DOHH2 (cell line): ENCODE data around the gene PKDCC.

ENCODE experiments used
- H3F3A ChIP-seq: fragments of 200-600 bp; sonication (generic), shearing (Covaris generic); 2 replicates; pipeline ENCODE4 v1.6.0; 2016; ENCODE audit warnings: antibody characterized with exemption, mild to moderate bottlenecking; ENCODE audit not compliant: control insufficient read depth, insufficient read depth
- H3K27ac ChIP-seq: fragments of 200-600 bp; sonication (generic); 2 replicates; pipeline ENCODE4 v1.5.1; 2014; ENCODE audit warnings: low read depth, mild to moderate bottlenecking, low read length, moderate library complexity
- H3K27me3 ChIP-seq: fragments of 200-600 bp; sonication (generic); 2 replicates; pipeline ENCODE4 v1.6.1; 2014; ENCODE audit warnings: mild to moderate bottlenecking, low read length, mixed read lengths; ENCODE audit not compliant: control insufficient read depth
- H3K36me3 ChIP-seq: fragments of 200-600 bp; sonication (generic); 2 replicates; pipeline ENCODE4 v1.6.1; 2014; ENCODE audit warnings: mild to moderate bottlenecking, low read length, moderate library complexity, mixed read lengths; ENCODE audit not compliant: control insufficient read depth
- H3K4me1 ChIP-seq: fragments of 200-600 bp; sonication (generic); 2 replicates; pipeline ENCODE4 v1.6.1; 2014; ENCODE audit warnings: mild to moderate bottlenecking, low read length, mixed read lengths; ENCODE audit not compliant: control insufficient read depth
- H3K4me2 ChIP-seq: fragments of 200-600 bp; sonication (generic); 2 replicates; pipeline ENCODE4 v1.6.0; 2014; ENCODE audit warnings: mild to moderate bottlenecking, low read length, moderate library complexity
- H3K4me3 ChIP-seq: fragments of 200-600 bp; sonication (generic); 2 replicates; pipeline ENCODE4 v1.5.1; 2014; ENCODE audit warnings: mild to moderate bottlenecking, low read length, mixed read lengths
- H3K79me2 ChIP-seq: fragments of 200-600 bp; sonication (generic); 2 replicates; pipeline ENCODE4 v1.6.1; 2014; ENCODE audit warnings: mild to moderate bottlenecking, low read length, mixed read lengths; ENCODE audit not compliant: control insufficient read depth
- H3K9me2 ChIP-seq: fragments of 200-600 bp; sonication (generic); replicated peaks from 2 replicates; pipeline ENCODE4 v1.6.1; 2014; ENCODE audit warnings: mild to moderate bottlenecking, low read length, mixed read lengths; ENCODE audit not compliant: control insufficient read depth
- H3K9me3 ChIP-seq: fragments of 200-600 bp; sonication (generic); 2 replicates; pipeline ENCODE4 v1.6.1; 2014; ENCODE audit warnings: antibody characterized with exemption, low read length, mixed read lengths; ENCODE audit not compliant: control insufficient read depth, insufficient read depth
- H4K20me1 ChIP-seq: fragments of 200-600 bp; sonication (generic); 2 replicates; pipeline ENCODE4 v1.6.0; 2014; ENCODE audit warnings: low read depth, mild to moderate bottlenecking, antibody characterized with exemption, low read length, moderate library complexity; ENCODE audit not compliant: control insufficient read depth, insufficient read depth
- EZH2phosphoT487 ChIP-seq: fragments of 200-600 bp; sonication (generic); IDR thresholded peaks from 2 replicates; pipeline ENCODE4 v1.6.1; 2017; ENCODE audit warnings: borderline replicate concordance, mild to moderate bottlenecking, antibody characterized with exemption, low read length, moderate library complexity, mixed read lengths
- TF ChIP-seq, protein P1 (sequence below): fragments of 200-600 bp; sonication (generic); IDR thresholded peaks from one replicate; pipeline ENCODE4 v1.5.1; 2014; ENCODE audit warnings: antibody characterized with exemption, mild to moderate bottlenecking, low read depth, low read length; ENCODE audit not compliant: poor library complexity, severe bottlenecking

Gene PKDCC

DNA sequence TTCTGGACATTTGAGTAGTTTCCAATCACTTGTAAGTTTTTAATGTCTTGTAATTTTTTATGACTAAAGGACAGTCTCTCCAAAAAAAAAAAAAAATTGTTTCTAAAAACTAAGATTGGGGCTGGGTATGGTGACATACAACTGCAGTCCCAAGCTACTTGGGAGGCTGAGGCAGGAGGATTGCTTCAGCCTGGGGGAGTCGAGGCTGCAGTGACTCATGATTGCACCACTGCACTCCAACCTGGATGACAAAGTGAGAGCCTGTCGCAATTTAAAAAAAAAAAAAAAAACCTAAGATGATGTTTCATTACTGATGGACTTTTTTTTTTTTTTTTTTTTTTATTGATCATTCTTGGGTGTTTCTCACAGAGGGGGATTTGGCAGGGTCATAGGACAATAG is 34.4 kb upstream of the PKDCC start:
- H3K27ac ChIP-seq: no peak overlapping the region
- no peaks in the 10 kb centered on the region for H4K20me1 ChIP-seq
- no peaks in the 10 kb centered on the region for H3K36me3 ChIP-seq
- H3K4me1 ChIP-seq: no peaks in the 10 kb centered on the region
- H3K9me2 ChIP-seq: no peaks in the 10 kb centered on the region
- TF ChIP-seq EZH2phosphoT487: no peak
- TF ChIP-seq, protein P1, sequence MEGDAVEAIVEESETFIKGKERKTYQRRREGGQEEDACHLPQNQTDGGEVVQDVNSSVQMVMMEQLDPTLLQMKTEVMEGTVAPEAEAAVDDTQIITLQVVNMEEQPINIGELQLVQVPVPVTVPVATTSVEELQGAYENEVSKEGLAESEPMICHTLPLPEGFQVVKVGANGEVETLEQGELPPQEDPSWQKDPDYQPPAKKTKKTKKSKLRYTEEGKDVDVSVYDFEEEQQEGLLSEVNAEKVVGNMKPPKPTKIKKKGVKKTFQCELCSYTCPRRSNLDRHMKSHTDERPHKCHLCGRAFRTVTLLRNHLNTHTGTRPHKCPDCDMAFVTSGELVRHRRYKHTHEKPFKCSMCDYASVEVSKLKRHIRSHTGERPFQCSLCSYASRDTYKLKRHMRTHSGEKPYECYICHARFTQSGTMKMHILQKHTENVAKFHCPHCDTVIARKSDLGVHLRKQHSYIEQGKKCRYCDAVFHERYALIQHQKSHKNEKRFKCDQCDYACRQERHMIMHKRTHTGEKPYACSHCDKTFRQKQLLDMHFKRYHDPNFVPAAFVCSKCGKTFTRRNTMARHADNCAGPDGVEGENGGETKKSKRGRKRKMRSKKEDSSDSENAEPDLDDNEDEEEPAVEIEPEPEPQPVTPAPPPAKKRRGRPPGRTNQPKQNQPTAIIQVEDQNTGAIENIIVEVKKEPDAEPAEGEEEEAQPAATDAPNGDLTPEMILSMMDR: no peak
- no peak overlapping the region for H3K4me2 ChIP-seq
- H3K4me3 ChIP-seq: no peak overlapping the region
- H3K9me3 ChIP-seq: no peaks in the 10 kb centered on the region
- no peaks in the 10 kb centered on the region for H3F3A ChIP-seq
- H3K79me2 ChIP-seq: no peaks in the 10 kb centered on the region
- no peaks in the 10 kb centered on the region for H3K27me3 ChIP-seq

GRCh38 chr2:42021464-42021863 is 26.4 kb upstream of the PKDCC start:
- H3K9me2 ChIP-seq: no peaks in the 10 kb centered on the region
- H3K4me1 ChIP-seq: no peaks in the 10 kb centered on the region
- no peaks in the 10 kb centered on the region for H3K36me3 ChIP-seq
- H3F3A ChIP-seq: no peaks in the 10 kb centered on the region
- H3K4me2 ChIP-seq: no peak overlapping the region
- H3K27ac ChIP-seq: no peak overlapping the region
- H3K9me3 ChIP-seq: no peaks in the 10 kb centered on the region
- H3K27me3 ChIP-seq: peaks cover 4% of the 10 kb centered on the region
- no peak overlapping the region for H3K4me3 ChIP-seq
- no peaks in the 10 kb centered on the region for H3K79me2 ChIP-seq
- no peaks in the 10 kb centered on the region for H4K20me1 ChIP-seq
- TF ChIP-seq, protein P1: no peak
- no peak for TF ChIP-seq EZH2phosphoT487

DNA sequence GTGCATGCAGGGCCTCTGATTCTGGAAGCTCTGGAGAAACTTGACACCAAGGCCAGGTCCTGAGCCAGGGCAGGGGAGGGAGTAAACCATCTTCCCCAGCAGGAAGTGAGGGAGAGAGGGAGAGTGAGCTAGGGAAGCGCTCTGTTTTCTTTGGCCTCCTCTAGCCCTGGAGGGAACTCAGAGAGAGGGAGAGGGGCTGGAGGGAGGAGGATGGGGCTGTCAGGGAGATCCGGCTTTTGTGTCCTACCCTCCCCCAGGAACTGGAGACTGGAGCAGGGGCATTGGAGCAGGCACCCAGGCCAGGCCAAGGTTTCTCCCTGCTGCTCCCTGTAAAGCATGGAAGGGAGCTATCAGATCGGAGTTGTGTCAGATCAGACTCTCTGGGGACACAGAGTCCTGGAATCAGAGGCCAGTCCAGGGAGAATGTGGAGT is 22.7 kb upstream of the PKDCC start:
- H3K27ac ChIP-seq: no peak overlapping the region
- H3K36me3 ChIP-seq: no peaks in the 10 kb centered on the region
- no peaks in the 10 kb centered on the region for H3K79me2 ChIP-seq
- H3F3A ChIP-seq: no peaks in the 10 kb centered on the region
- no peak overlapping the region for H3K4me2 ChIP-seq
- peaks cover 16% of the 10 kb centered on the region for H3K4me1 ChIP-seq
- H3K4me3 ChIP-seq: no peak overlapping the region
- H3K9me2 ChIP-seq: no peaks in the 10 kb centered on the region
- peaks cover 9% of the 10 kb centered on the region for H3K27me3 ChIP-seq
- no peaks in the 10 kb centered on the region for H4K20me1 ChIP-seq
- H3K9me3 ChIP-seq: no peaks in the 10 kb centered on the region
- TF ChIP-seq EZH2phosphoT487: no peak
- TF ChIP-seq, protein P1: no peak

DNA sequence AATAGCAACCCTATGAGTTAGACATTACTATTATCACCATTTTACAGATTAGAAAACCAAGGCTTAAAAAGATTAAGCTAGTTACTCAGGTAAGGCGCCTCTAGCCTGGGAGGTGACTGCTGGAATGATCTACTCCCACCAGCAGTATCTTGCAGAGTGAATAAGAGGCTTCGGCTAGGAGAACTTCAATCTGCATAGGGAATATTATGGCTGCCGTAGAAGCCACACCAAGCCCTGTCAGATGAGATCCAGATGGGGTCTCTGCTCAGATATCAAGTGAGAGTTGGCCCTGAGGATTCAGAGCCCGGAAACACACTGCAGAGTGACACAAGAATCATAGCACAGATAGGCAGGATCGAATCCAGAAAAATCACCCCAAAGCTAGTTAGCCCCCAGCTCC is 21.5 kb upstream of the PKDCC start:
- Histone ChIP-seq H4K20me1 (no peaks in the 10 kb centered on the region), H3K4me1 (peaks cover 16% of the 10 kb centered on the region), H3K4me2 (no peak overlapping the region), H3K4me3 (no peak overlapping the region), H3K27ac (no peak overlapping the region), H3K27me3 (peaks cover 9% of the 10 kb centered on the region), H3F3A (no peaks in the 10 kb centered on the region), H3K9me3 (no peaks in the 10 kb centered on the region), H3K36me3 (no peaks in the 10 kb centered on the region), H3K9me2 (no peaks in the 10 kb centered on the region), H3K79me2 (no peaks in the 10 kb centered on the region)
- TF ChIP-seq, protein P1: no peak
- no peak for TF ChIP-seq EZH2phosphoT487
